K562 (cell line): ENCODE data around the gene PLEKHA8. TPM values are rescaled to one million over a fixed set of nuclear protein-coding genes. Genes with fewer than 3 reads are reported as not detected.

Experiments used
- CC2D1A ChIP-seq: fragments of 450-650 bp; IDR thresholded peaks from 2 replicates; pipeline ENCODE4 v1.6.1; 2017; ENCODE audit warnings: mild to moderate bottlenecking
- CTBP1 ChIP-seq: fragments of 450-650 bp; IDR thresholded peaks from 2 replicates; pipeline ENCODE4 v1.6.1; 2016; ENCODE audit warnings: borderline replicate concordance
- HDAC3 ChIP-seq: fragments of 450-650 bp; IDR thresholded peaks from 2 replicates; pipeline ENCODE4 v1.6.1; 2018; ENCODE audit warnings: borderline replicate concordance, mild to moderate bottlenecking, moderate library complexity; ENCODE audit not compliant: partially characterized antibody
- HDAC6 ChIP-seq: IDR thresholded peaks from 2 replicates; pipeline ENCODE4 v1.6.1; 2012; ENCODE audit warnings: low read depth, mild to moderate bottlenecking, control low read depth, inconsistent platforms, low read length, moderate library complexity
- NELFE ChIP-seq: IDR thresholded peaks from 2 replicates; pipeline ENCODE4 v1.6.1; 2011; ENCODE audit warnings: mild to moderate bottlenecking; ENCODE audit not compliant: insufficient read depth, insufficient read length
- NR1H2 ChIP-seq: sonication (generic); formaldehyde crosslinking; IDR thresholded peaks from 2 replicates; pipeline ENCODE4 v1.4.0; 2020; ENCODE audit warnings: mild to moderate bottlenecking, missing genetic modification reagents
- POLR2B ChIP-seq: fragments of 450-650 bp; IDR thresholded peaks from 2 replicates; pipeline ENCODE4 v1.6.1; 2018; ENCODE audit warnings: low read depth; ENCODE audit not compliant: partially characterized antibody
- SMAD4 ChIP-seq: fragments of 250-450 bp; sonication (Bioruptor Pico); conservative IDR thresholded peaks from 2 replicates; pipeline ENCODE4 v1.8.0; 2021; ENCODE audit warnings: inconsistent platforms, mild to moderate bottlenecking, moderate library complexity
- SMARCB1 ChIP-seq: IDR thresholded peaks from 2 replicates; pipeline ENCODE4 v1.6.1; 2011; ENCODE audit warnings: improper control_type of control experiment, low read depth; ENCODE audit not compliant: insufficient read length
- TBL1XR1 ChIP-seq, 2 experiments: IDR thresholded peaks; 2 replicates each; pipeline ENCODE4 v1.6.1; 2012; ENCODE audit warnings: improper control_type of control experiment in 2 of 2, low read length in 2 of 2, mild to moderate bottlenecking in 1 of 2
- U2AF2 ChIP-seq: fragments of 200-400 bp; formaldehyde crosslinking; optimal IDR thresholded peaks from 2 replicates; pipeline ENCODE3; 2017; ENCODE audit warnings: low read depth, mild to moderate bottlenecking, low read length
- ZBTB7A ChIP-seq: IDR thresholded peaks from 2 replicates; pipeline ENCODE4 v1.6.1; 2011; ENCODE audit warnings: low read depth, mild to moderate bottlenecking, low read length, moderate library complexity, borderline replicate concordance; ENCODE audit not compliant: control insufficient read depth
- ZNF134 ChIP-seq: fragments of 250-450 bp; sonication (Bioruptor Pico); conservative IDR thresholded peaks from 2 replicates; pipeline ENCODE4 v1.4.0; 2020
- ZNF175 ChIP-seq: fragments of 200-800 bp; sonication (Bioruptor generic); IDR thresholded peaks from 2 replicates; pipeline ENCODE4 v1.6.1; 2016; ENCODE audit warnings: low read depth, mild to moderate bottlenecking, missing genetic modification characterization, missing compliant biosample characterization
- ZNF324 ChIP-seq: fragments of 250-450 bp; sonication (Bioruptor Pico); IDR thresholded peaks from 2 replicates; pipeline ENCODE4 v1.4.0; 2020; ENCODE audit warnings: mild to moderate bottlenecking
- ZNF444 ChIP-seq: fragments of 250-450 bp; sonication (Bioruptor Pico); IDR thresholded peaks from 2 replicates; pipeline ENCODE4 v1.4.0; 2020; ENCODE audit warnings: mild to moderate bottlenecking, moderate library complexity
- ZNF584 ChIP-seq: fragments of 200-800 bp; sonication (Bioruptor generic); IDR thresholded peaks from 2 replicates; pipeline ENCODE4 v1.6.1; 2016; ENCODE audit warnings: low read depth, mild to moderate bottlenecking, missing genetic modification characterization, missing compliant biosample characterization
- polyA plus RNA-seq, 8 experiments: library from polyadenylated mRNA; depleted of rRNA in 4 of 8; stranded (reverse) in 5 of 8; unstranded in 3 of 8; fragments of >200 nt; fragmentation: Nextera tagmentation in 2 of 8; fragmentation: Illumina TruSeq in 1 of 8; extraction: Ambion mirVana in 2 of 8; extraction: Trizol in 1 of 8; gene quantifications; 2 replicates each; pipeline versions ENCODE4 v1.2.1 to v1.2.3, GENCODE V29; 2011 to 2014; ENCODE audit warnings: inconsistent platforms in 1 of 8, missing spikeins in 1 of 8
- total RNA-seq, 7 experiments: library from RNA; depleted of rRNA in 6 of 7; stranded (reverse); fragments of >200 nt in 6 of 7; fragmentation: Illumina TruSeq in 2 of 7; extraction: Trizol in 2 of 7; gene quantifications; 2 replicates each; pipeline versions ENCODE4 v1.2.1 to v1.2.3, GENCODE V29; 2011 to 2021; ENCODE audit warnings: low replicate concordance in 1 of 7
- TF ChIP-seq, protein P1 (sequence below): IDR thresholded peaks from 2 replicates; pipeline ENCODE4 v1.6.1; 2016; ENCODE audit warnings: missing genetic modification characterization, missing compliant biosample characterization
- TF ChIP-seq, protein P2 (sequence below), 3 experiments: IDR thresholded peaks in 2 of 3; conservative IDR thresholded peaks in 1 of 3; 2 replicates each; pipeline ENCODE4 v1.5.1; 2011 to 2012; ENCODE audit warnings: low read length in 3 of 3, mild to moderate bottlenecking in 3 of 3, control low read depth in 2 of 3, improper control_type of control experiment in 1 of 3, inconsistent platforms in 1 of 3, low read depth in 1 of 3, mixed read lengths in 1 of 3, moderate library complexity in 1 of 3; ENCODE audit not compliant: insufficient read depth in 2 of 3
- TF ChIP-seq, protein P3 (sequence below): fragments of 250-450 bp; sonication (Bioruptor Pico); IDR thresholded peaks from 2 replicates; pipeline ENCODE4 v1.4.0; 2020; ENCODE audit warnings: mild to moderate bottlenecking, moderate library complexity
- TF ChIP-seq, protein P4 (sequence below): fragments of 450-650 bp; formaldehyde crosslinking; IDR thresholded peaks from 2 replicates; pipeline ENCODE4 v1.4.0; 2020; ENCODE audit warnings: mild to moderate bottlenecking, moderate library complexity

PLEKHA8 gene
- total and polyA plus RNA-seq, 9 of the 15 experiments (the other 6 are each of a cell fraction or from before 2014, with no cell fraction given), result 3.2 to 16.3 (median 11.8) TPM

DNA sequence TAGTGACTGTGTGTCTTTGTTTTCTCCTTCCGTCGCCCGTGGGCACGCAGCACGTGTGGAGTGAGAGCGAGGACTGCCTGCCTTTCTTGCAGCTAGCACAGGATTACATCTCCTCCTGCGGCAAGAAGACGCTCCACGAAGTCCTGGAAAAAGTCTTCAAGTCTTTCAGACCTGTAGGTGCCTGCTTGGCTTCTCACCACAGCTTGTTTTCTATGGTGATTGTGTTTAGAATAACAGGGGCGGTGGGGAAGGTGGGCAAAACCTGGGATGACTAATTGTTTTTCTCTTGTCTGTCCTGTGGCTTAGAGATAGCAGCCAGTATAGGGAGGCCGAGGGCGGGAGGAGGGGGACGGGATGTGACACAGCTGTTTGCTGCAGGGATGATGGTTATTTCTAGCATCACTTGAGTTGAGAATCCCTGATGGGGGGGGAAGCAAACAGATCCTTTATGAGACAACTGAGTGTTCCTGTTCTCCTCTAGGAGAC, 118.0 kb downstream of the PLEKHA8 start (continued):
- TF ChIP-seq, protein P1, sequence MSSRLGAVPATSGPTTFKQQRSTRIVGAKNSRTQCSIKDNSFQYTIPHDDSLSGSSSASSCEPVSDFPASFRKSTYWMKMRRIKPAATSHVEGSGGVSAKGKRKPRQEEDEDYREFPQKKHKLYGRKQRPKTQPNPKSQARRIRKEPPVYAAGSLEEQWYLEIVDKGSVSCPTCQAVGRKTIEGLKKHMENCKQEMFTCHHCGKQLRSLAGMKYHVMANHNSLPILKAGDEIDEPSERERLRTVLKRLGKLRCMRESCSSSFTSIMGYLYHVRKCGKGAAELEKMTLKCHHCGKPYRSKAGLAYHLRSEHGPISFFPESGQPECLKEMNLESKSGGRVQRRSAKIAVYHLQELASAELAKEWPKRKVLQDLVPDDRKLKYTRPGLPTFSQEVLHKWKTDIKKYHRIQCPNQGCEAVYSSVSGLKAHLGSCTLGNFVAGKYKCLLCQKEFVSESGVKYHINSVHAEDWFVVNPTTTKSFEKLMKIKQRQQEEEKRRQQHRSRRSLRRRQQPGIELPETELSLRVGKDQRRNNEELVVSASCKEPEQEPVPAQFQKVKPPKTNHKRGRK, result no peak
- TF ChIP-seq CC2D1A (no peak), SMAD4 (CRISPR knock-in tag) (peak; percentile 76), ZBTB7A (peak; percentile 94), U2AF2 (no peak), HDAC6 (no peak), ZNF584 (CRISPR knock-in tag) (no peak), TBL1XR1 (IDR thresholded peaks at IDR 0.05; ENCODE audit: low read length in 2 of 2) (peak in 1 of 2 experiments; percentile 72; a peak in 1 of 4 replicates), ZNF134 (CRISPR knock-in tag) (no peak), POLR2B (no peak), SMARCB1 (no peak), ZNF324 (CRISPR knock-in tag) (no peak), CTBP1 (peak; percentile 99), HDAC3 (peak; percentile 68), ZNF444 (CRISPR knock-in tag) (0 out of 2 replicates have a peak, but pooled peaks have one; percentile 13), NR1H2 (no peak), ZNF175 (CRISPR knock-in tag) (peak; percentile 40; the same call in 1 of the 2 replicates), NELFE (no peak)
- TF ChIP-seq, protein P2, sequence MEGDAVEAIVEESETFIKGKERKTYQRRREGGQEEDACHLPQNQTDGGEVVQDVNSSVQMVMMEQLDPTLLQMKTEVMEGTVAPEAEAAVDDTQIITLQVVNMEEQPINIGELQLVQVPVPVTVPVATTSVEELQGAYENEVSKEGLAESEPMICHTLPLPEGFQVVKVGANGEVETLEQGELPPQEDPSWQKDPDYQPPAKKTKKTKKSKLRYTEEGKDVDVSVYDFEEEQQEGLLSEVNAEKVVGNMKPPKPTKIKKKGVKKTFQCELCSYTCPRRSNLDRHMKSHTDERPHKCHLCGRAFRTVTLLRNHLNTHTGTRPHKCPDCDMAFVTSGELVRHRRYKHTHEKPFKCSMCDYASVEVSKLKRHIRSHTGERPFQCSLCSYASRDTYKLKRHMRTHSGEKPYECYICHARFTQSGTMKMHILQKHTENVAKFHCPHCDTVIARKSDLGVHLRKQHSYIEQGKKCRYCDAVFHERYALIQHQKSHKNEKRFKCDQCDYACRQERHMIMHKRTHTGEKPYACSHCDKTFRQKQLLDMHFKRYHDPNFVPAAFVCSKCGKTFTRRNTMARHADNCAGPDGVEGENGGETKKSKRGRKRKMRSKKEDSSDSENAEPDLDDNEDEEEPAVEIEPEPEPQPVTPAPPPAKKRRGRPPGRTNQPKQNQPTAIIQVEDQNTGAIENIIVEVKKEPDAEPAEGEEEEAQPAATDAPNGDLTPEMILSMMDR (IDR thresholded peaks at IDR 0.05 in 2 of 3, conservative IDR thresholded peaks at IDR 0.05 in 1 of 3; ENCODE audit: insufficient read depth in 2 of 3, low read depth in 1 of 3, low read length in 3 of 3), result no peak
- TF ChIP-seq, protein P3, sequence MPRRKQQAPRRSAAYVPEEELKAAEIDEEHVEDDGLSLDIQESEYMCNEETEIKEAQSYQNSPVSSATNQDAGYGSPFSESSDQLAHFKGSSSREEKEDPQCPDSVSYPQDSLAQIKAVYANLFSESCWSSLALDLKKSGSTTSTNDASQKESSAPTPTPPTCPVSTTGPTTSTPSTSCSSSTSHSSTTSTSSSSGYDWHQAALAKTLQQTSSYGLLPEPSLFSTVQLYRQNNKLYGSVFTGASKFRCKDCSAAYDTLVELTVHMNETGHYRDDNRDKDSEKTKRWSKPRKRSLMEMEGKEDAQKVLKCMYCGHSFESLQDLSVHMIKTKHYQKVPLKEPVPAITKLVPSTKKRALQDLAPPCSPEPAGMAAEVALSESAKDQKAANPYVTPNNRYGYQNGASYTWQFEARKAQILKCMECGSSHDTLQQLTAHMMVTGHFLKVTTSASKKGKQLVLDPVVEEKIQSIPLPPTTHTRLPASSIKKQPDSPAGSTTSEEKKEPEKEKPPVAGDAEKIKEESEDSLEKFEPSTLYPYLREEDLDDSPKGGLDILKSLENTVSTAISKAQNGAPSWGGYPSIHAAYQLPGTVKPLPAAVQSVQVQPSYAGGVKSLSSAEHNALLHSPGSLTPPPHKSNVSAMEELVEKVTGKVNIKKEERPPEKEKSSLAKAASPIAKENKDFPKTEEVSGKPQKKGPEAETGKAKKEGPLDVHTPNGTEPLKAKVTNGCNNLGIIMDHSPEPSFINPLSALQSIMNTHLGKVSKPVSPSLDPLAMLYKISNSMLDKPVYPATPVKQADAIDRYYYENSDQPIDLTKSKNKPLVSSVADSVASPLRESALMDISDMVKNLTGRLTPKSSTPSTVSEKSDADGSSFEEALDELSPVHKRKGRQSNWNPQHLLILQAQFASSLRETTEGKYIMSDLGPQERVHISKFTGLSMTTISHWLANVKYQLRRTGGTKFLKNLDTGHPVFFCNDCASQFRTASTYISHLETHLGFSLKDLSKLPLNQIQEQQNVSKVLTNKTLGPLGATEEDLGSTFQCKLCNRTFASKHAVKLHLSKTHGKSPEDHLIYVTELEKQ, result no peak
- TF ChIP-seq, protein P4, sequence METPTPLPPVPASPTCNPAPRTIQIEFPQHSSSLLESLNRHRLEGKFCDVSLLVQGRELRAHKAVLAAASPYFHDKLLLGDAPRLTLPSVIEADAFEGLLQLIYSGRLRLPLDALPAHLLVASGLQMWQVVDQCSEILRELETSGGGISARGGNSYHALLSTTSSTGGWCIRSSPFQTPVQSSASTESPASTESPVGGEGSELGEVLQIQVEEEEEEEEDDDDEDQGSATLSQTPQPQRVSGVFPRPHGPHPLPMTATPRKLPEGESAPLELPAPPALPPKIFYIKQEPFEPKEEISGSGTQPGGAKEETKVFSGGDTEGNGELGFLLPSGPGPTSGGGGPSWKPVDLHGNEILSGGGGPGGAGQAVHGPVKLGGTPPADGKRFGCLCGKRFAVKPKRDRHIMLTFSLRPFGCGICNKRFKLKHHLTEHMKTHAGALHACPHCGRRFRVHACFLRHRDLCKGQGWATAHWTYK (CRISPR knock-in tag), result 0 out of 2 replicates have a peak, but pooled peaks have one; percentile 63
